DND-41 (cell line): ENCODE measurements around the gene KCNK3.

Experiments
- ATAC-seq: fragments of 200-7000 bp; cut with Tn5 transposase; 3 replicates; pipeline ENCODE4 v1.9.1; 2021; ENCODE audit warnings: low read depth; ENCODE audit not compliant: insufficient read depth
- DNase-seq: peaks from one replicate; pipeline ENCODE4 v3.0.0-alpha.2; 2020
- H2AFZ ChIP-seq: 2 replicates; pipeline ENCODE4 v1.6.0; 2012; ENCODE audit warnings: low read depth, low read length
- H3K27ac ChIP-seq: 2 replicates; pipeline ENCODE4 v1.5.1; 2012; ENCODE audit warnings: low read length, inconsistent platforms
- H3K27me3 ChIP-seq: fragments of 200-600 bp; sonication (generic); 2 replicates; pipeline ENCODE4 v1.6.0; 2012; ENCODE audit warnings: low read length, mild to moderate bottlenecking, inconsistent platforms; ENCODE audit not compliant: insufficient read depth, poor library complexity
- H3K36me3 ChIP-seq: 2 replicates; pipeline ENCODE4 v1.5.1; 2012; ENCODE audit warnings: low read length, inconsistent platforms; ENCODE audit not compliant: insufficient read depth
- H3K4me1 ChIP-seq: 2 replicates; pipeline ENCODE4 v1.5.1; 2012; ENCODE audit warnings: mild to moderate bottlenecking, low read length; ENCODE audit not compliant: insufficient read depth
- H3K4me2 ChIP-seq: 2 replicates; pipeline ENCODE4 v1.6.0; 2012; ENCODE audit warnings: mild to moderate bottlenecking, moderate library complexity, low read length, inconsistent platforms; ENCODE audit not compliant: insufficient read depth
- H3K4me3 ChIP-seq, 2 experiments: fragments of 200-600 bp in 1 of 2; shearing (Covaris generic) in 1 of 2; 2 replicates each; pipeline ENCODE4 v1.5.1; 2012 to 2016; ENCODE audit warnings: inconsistent platforms in 2 of 2, low read length in 2 of 2, mild to moderate bottlenecking in 2 of 2, low read depth in 1 of 2, moderate library complexity in 1 of 2
- H3K79me2 ChIP-seq: 2 replicates; pipeline ENCODE4 v1.6.0; 2012; ENCODE audit warnings: low read length, inconsistent platforms; ENCODE audit not compliant: insufficient read depth
- H3K9ac ChIP-seq: 2 replicates; pipeline ENCODE4 v1.6.0; 2012; ENCODE audit warnings: low read depth, mild to moderate bottlenecking, inconsistent platforms, low read length, moderate library complexity
- H3K9me3 ChIP-seq: 2 replicates; pipeline ENCODE4 v1.5.1; 2012; ENCODE audit warnings: low read length, moderate library complexity, mild to moderate bottlenecking, inconsistent platforms; ENCODE audit not compliant: insufficient read depth, severe bottlenecking
- H4K20me1 ChIP-seq: 2 replicates; pipeline ENCODE4 v1.6.0; 2012; ENCODE audit warnings: low read length; ENCODE audit not compliant: insufficient read depth
- CTCF ChIP-seq: IDR thresholded peaks from 2 replicates; pipeline ENCODE4 v1.5.1; 2012; ENCODE audit warnings: borderline replicate concordance, low read length, moderate library complexity, mild to moderate bottlenecking; ENCODE audit not compliant: poor library complexity, severe bottlenecking; ENCODE audit errors: extremely low read depth
- EZH2 ChIP-seq: IDR thresholded peaks from 3 replicates; pipeline ENCODE4 v1.6.1; 2012; ENCODE audit warnings: borderline replicate concordance, low read depth, mild to moderate bottlenecking, moderate library complexity, low read length, inconsistent platforms; ENCODE audit not compliant: severe bottlenecking

Gene KCNK3

GRCh38 chr2:26646986-26647672 is 45.4 kb upstream of the KCNK3 start:
- no peaks in the 10 kb centered on the region for H3K36me3 ChIP-seq
- H2AFZ ChIP-seq: no peak overlapping the region
- DNase-seq (no peak), ATAC-seq (no peak)
- H3K4me1 ChIP-seq: no peaks in the 10 kb centered on the region
- no peak overlapping the region for H3K4me3 ChIP-seq
- no peaks in the 10 kb centered on the region for H3K9me3 ChIP-seq
- peaks cover 17% of the 10 kb centered on the region for H3K27me3 ChIP-seq
- H4K20me1 ChIP-seq: no peaks in the 10 kb centered on the region; the same call in 1 of the 2 replicates
- no peak overlapping the region for H3K27ac ChIP-seq
- TF ChIP-seq CTCF (no peak), EZH2 (no peak)
- no peaks in the 10 kb centered on the region for H3K79me2 ChIP-seq
- no peak overlapping the region for H3K4me2 ChIP-seq
- H3K9ac ChIP-seq: no peak overlapping the region

- no peaks in the 10 kb centered on the region for H3K79me2 ChIP-seq
- no peak overlapping the region for H3K4me2 ChIP-seq
- no peaks in the 10 kb centered on the region for H3K36me3 ChIP-seq
- DNase-seq (no peak), ATAC-seq (no peak)
- H3K9ac ChIP-seq: no peak overlapping the region
- no peak overlapping the region for H3K4me3 ChIP-seq
- H3K9me3 ChIP-seq: no peaks in the 10 kb centered on the region
- H4K20me1 ChIP-seq: no peaks in the 10 kb centered on the region; the same call in 1 of the 2 replicates
- TF ChIP-seq EZH2 (no peak), CTCF (no peak)
- no peak overlapping the region for H3K27ac ChIP-seq
- no peak overlapping the region for H2AFZ ChIP-seq
- H3K4me1 ChIP-seq: no peaks in the 10 kb centered on the region
- H3K27me3 ChIP-seq: peaks cover 17% of the 10 kb centered on the region
These were observed 44.5 kb upstream of the KCNK3 start for GRCh38 chr2:26647981-26648380.

- no peaks in the 10 kb centered on the region for H3K36me3 ChIP-seq
- H3K4me3 ChIP-seq: no peak overlapping the region
- H3K79me2 ChIP-seq: no peaks in the 10 kb centered on the region
- TF ChIP-seq CTCF: no peak
- no peak for TF ChIP-seq EZH2
- no peak overlapping the region for H3K4me2 ChIP-seq
- DNase-seq (no peak), ATAC-seq (no peak)
- H2AFZ ChIP-seq: no peak overlapping the region
- H4K20me1 ChIP-seq: no peaks in the 10 kb centered on the region; the same call in 1 of the 2 replicates
- H3K4me1 ChIP-seq: no peaks in the 10 kb centered on the region
- H3K27ac ChIP-seq: no peak overlapping the region
- H3K27me3 ChIP-seq: peaks cover 19% of the 10 kb centered on the region
- H3K9ac ChIP-seq: no peak overlapping the region
- H3K9me3 ChIP-seq: no peaks in the 10 kb centered on the region
These were observed 44.0 kb upstream of the KCNK3 start for GRCh38 chr2:26648516-26648915.
